ENCODE measurements around the gene SEC24B.

Gene SEC24B

DNA sequence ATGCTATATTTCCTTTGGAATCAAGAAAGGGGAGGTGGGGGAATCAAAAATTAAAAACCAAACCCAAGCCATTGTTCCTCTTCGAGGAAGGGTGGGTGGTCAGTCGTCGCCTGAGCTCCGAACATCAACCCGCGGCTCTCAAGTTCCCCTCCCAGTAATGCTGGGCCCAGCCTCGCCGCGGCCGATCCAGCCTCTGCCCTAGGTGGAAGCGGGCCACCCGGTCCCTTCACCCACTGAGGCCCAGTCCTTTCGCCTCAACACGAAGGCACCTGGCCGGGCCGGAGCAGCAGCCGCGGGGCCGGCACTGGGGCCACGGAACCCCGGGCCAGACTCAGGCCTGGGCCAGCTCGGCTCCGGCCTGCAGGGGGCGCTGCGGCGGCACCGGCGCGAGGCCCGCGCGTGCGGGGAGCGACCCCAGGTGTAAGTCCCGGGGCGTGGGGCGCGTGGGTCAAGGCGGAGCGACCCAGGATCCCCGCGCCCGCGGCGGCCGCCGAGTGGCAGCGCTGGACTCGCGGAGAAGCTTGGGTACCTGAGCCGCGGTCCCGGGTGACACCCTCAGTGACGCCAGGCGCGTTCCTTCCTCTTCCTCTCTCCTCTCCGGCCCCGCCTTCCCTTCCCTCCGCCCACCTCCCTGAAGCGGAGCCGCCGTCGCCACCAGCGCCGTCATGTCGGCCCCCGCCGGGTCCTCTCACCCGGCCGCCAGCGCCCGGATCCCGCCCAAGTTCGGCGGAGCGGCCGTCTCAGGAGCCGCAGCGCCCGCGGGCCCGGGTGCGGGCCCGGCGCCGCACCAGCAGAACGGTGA lies at the start of gene SEC24B:
SEC24B (plus strand) TSS at position 611 of the 802 bp plus-strand sequence; CDS start at position 666, 55 bp downstream.
- DNase-seq (peak; percentile 88), ATAC-seq (peak; percentile 91)
- no peaks in the 10 kb centered on the region for H3K9me3 Mint-ChIP-seq
- peak within 1 kb of the TSS; percentile 88 for H3K4me3 Mint-ChIP-seq
- H3K27ac Mint-ChIP-seq = peak within 1 kb of the TSS; percentile 92
- peaks cover 60% of the 10 kb centered on the region for H3K4me1 Mint-ChIP-seq
- no peaks in the 10 kb centered on the region for H3K27me3 Mint-ChIP-seq
- H3K36me3 Mint-ChIP-seq (ENCODE audit: low read depth) = peaks cover 9% of the 10 kb centered on the region

DNA sequence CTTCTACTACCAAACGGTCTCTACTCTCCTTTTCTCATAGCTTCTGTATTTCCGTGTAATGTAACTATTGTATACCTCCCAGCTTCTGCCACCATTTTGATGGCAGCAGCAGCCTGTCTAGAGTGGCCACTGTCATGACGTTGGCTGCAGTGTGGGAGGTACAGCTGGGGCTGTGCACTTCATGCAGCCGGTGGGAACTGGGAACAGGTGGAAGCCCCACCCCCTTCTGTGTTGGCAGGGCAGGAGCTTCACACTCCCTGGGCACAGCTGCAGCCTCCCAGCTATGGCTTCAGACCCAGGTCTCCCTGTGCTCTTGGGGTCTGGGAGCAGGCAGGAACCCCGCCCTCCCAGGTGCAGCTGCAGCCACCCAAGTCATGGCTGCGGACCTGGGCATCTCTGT lies 49.8 kb upstream of the SEC24B start:
- DNase-seq (no peak), ATAC-seq (no peak)
- no peaks in the 10 kb centered on the region for H3K4me1 Mint-ChIP-seq
- no peak overlapping the region for H3K4me3 Mint-ChIP-seq
- no peaks in the 10 kb centered on the region for H3K9me3 Mint-ChIP-seq
- H3K36me3 Mint-ChIP-seq (ENCODE audit: low read depth) = no peaks in the 10 kb centered on the region
- H3K27ac Mint-ChIP-seq = no peak overlapping the region
- H3K27me3 Mint-ChIP-seq = peaks cover 3% of the 10 kb centered on the region

- ATAC-seq = no peak
- DNase-seq = no peak
- H3K9me3 Mint-ChIP-seq = no peaks in the 10 kb centered on the region
- peaks cover 3% of the 10 kb centered on the region for H3K27me3 Mint-ChIP-seq
- H3K4me1 Mint-ChIP-seq = no peaks in the 10 kb centered on the region
- no peak overlapping the region for H3K27ac Mint-ChIP-seq
- no peak overlapping the region for H3K4me3 Mint-ChIP-seq
- no peaks in the 10 kb centered on the region for H3K36me3 Mint-ChIP-seq (ENCODE audit: low read depth)
Observed at GRCh38 chr4:109385260-109385659, 48.4 kb upstream of the SEC24B start.

DNA sequence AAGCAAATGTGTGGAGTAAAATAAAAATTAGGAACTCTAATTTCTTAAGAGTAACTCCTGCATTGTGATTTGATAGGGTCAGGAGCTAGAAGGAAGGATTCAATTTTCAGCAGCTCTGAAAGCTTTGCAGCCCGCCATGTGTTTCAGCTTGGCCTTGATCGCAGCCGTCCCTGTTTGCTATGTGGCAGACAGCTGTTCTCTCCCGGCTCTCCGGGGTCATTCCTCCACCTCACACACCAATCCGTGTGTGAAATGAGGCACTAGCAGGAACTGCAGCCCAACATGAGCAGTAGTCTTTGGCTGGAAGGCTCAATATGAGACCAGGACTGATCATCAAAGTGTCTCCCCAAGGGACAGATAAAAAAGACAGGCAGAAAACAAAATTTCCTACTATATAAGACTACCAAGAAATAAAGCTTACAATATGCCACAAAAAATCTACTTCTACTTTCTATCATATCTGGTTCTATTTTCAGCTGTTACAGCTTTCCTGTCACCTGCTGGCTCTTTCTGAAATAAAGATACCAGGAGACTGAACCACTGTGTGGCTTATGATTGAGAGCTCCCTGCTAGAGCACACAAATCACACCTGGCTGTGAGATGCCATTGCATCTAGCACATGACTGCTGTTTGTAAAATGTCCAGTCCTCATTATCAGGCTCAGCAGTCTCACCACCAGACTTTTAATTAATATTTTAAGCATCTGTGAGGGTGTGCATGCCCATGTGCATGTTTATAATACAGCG lies 44.1 kb upstream of the SEC24B start:
- H3K27me3 Mint-ChIP-seq = peaks cover 2% of the 10 kb centered on the region
- DNase-seq (no peak), ATAC-seq (no peak)
- no peaks in the 10 kb centered on the region for H3K36me3 Mint-ChIP-seq (ENCODE audit: low read depth)
- no peaks in the 10 kb centered on the region for H3K4me1 Mint-ChIP-seq
- H3K4me3 Mint-ChIP-seq = no peak overlapping the region
- no peak overlapping the region for H3K27ac Mint-ChIP-seq
- H3K9me3 Mint-ChIP-seq = no peaks in the 10 kb centered on the region

- no peaks in the 10 kb centered on the region for H3K4me1 Mint-ChIP-seq
- no peak overlapping the region for H3K27ac Mint-ChIP-seq
- no peak for DNase-seq
- no peak for ATAC-seq
- no peak overlapping the region for H3K4me3 Mint-ChIP-seq
- H3K27me3 Mint-ChIP-seq = peaks cover 2% of the 10 kb centered on the region
- H3K36me3 Mint-ChIP-seq (ENCODE audit: low read depth) = no peaks in the 10 kb centered on the region
- H3K9me3 Mint-ChIP-seq = no peaks in the 10 kb centered on the region
Observed at GRCh38 chr4:109390115-109390768, 43.4 kb upstream of the SEC24B start.

GRCh38 chr4:109395694-109396093 lies 37.9 kb upstream of the SEC24B start:
- DNase-seq = no peak
- Mint-ChIP-seq H3K9me3 (no peaks in the 10 kb centered on the region), H3K4me3 (no peak overlapping the region), H3K4me1 (no peaks in the 10 kb centered on the region), H3K27ac (no peak overlapping the region), H3K27me3 (no peaks in the 10 kb centered on the region), H3K36me3 (ENCODE audit: low read depth) (no peaks in the 10 kb centered on the region)
- no peak for ATAC-seq

- ATAC-seq (no peak), DNase-seq (no peak)
- Mint-ChIP-seq H3K27ac (no peak overlapping the region), H3K27me3 (peaks cover 2% of the 10 kb centered on the region), H3K9me3 (no peaks in the 10 kb centered on the region), H3K4me1 (no peaks in the 10 kb centered on the region), H3K36me3 (ENCODE audit: low read depth) (no peaks in the 10 kb centered on the region), H3K4me3 (no peak overlapping the region)
Observed at GRCh38 chr4:109398928-109399327, 34.7 kb upstream of the SEC24B start.

- Mint-ChIP-seq H3K9me3 (no peaks in the 10 kb centered on the region), H3K27ac (no peak overlapping the region), H3K4me3 (no peak overlapping the region), H3K36me3 (ENCODE audit: low read depth) (no peaks in the 10 kb centered on the region), H3K27me3 (peaks cover 2% of the 10 kb centered on the region), H3K4me1 (no peaks in the 10 kb centered on the region)
- peak; percentile 59 for ATAC-seq
- DNase-seq = peak; percentile 24
Observed at GRCh38 chr4:109406337-109406931, 27.2 kb upstream of the SEC24B start.

DNA sequence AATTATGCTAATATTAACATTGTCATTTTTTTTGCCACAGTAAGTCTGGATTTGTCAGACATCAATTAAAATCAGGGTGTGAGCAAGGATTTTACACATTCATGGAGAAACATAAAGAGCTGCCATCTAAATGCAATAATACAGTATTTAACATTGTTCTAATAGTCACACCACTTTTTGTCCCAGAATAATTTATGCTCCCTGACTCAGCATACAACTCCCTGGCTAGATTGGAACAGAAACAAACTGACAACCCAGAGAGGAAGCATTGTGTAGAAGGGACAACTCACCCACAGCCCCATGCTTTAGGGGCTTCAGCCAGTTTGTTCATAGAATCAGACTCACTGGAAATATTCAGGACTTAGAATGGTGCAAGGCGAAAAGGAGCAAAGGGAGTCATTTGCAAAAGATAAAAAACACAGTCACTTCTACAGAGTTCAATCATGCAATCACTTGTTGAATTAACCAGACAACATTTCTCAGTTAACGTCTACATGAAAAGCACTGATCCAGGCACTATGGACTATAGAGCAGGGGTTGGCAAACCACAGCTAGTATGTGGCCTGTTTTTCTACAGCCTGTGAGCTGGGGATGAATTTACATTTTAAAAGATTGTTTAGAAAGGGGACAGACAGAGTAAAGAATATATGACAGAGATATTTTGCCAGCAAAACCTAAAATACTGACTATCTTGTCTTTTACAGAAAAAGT lies 26.4 kb upstream of the SEC24B start:
- peaks cover 5% of the 10 kb centered on the region for H3K4me1 Mint-ChIP-seq
- H3K4me3 Mint-ChIP-seq = no peak overlapping the region
- no peak overlapping the region for H3K27ac Mint-ChIP-seq
- DNase-seq (no peak), ATAC-seq (no peak)
- peaks cover 2% of the 10 kb centered on the region for H3K27me3 Mint-ChIP-seq
- H3K9me3 Mint-ChIP-seq = no peaks in the 10 kb centered on the region
- H3K36me3 Mint-ChIP-seq (ENCODE audit: low read depth) = no peaks in the 10 kb centered on the region

- ATAC-seq (no peak), DNase-seq (no peak)
- no peak overlapping the region for H3K27ac Mint-ChIP-seq
- peaks cover 1% of the 10 kb centered on the region for H3K27me3 Mint-ChIP-seq
- peaks cover 10% of the 10 kb centered on the region for H3K4me1 Mint-ChIP-seq
- H3K36me3 Mint-ChIP-seq (ENCODE audit: low read depth) = no peaks in the 10 kb centered on the region
- no peak overlapping the region for H3K4me3 Mint-ChIP-seq
- H3K9me3 Mint-ChIP-seq = no peaks in the 10 kb centered on the region
Observed at GRCh38 chr4:109408711-109409110, 24.9 kb upstream of the SEC24B start.

DNA sequence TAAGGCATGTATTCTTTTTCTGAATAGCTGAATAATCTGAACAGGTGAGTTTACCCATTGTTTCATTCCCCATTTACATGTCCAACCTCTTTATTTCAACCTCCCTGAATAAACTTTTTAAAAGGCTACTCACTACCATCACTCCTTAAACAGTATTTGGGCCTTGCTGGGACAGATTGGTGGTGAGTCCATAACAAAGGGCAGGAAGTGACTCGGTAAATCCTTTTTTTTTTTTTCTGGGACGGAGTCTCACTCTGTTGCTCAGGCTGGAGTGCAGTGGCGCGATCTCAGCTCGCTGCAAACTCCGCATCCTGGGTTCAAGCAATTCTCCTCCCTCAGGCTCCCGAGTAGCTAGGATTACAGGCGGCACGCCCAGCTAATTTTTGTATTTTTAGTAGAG lies 23.4 kb upstream of the SEC24B start:
- H3K36me3 Mint-ChIP-seq (ENCODE audit: low read depth) = no peaks in the 10 kb centered on the region
- no peak for ATAC-seq
- no peak overlapping the region for H3K27ac Mint-ChIP-seq
- no peaks in the 10 kb centered on the region for H3K27me3 Mint-ChIP-seq
- H3K9me3 Mint-ChIP-seq = no peaks in the 10 kb centered on the region
- H3K4me1 Mint-ChIP-seq = peaks cover 10% of the 10 kb centered on the region
- no peak overlapping the region for H3K4me3 Mint-ChIP-seq
- DNase-seq = no peak

GRCh38 chr4:109410776-109411175 lies 22.8 kb upstream of the SEC24B start:
- H3K4me1 Mint-ChIP-seq = peaks cover 10% of the 10 kb centered on the region

DNA sequence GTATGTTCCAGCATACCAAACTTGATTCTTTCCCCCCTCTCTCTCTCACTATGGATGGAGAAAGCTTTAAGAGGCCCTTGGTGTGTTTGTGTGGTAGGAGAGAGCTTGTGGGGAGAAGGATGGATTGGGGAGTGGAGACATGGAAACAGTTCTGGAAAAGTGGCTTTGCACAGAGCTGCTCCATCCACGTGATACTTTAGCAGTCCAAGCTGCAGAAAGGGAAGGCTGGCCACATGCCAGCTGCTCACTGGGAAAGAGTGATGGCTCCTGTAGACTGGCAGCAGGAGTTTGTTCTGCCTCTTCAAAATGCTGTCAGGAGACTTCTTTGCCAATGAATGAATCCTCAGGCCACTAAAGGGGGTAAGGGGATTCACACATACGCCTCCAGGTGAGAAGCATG lies 21.7 kb upstream of the SEC24B start:
- no peaks in the 10 kb centered on the region for H3K36me3 Mint-ChIP-seq (ENCODE audit: low read depth)
- H3K27ac Mint-ChIP-seq = no peak overlapping the region
- H3K27me3 Mint-ChIP-seq = no peaks in the 10 kb centered on the region
- H3K4me3 Mint-ChIP-seq = no peak overlapping the region
- DNase-seq (no peak), ATAC-seq (no peak)
- H3K4me1 Mint-ChIP-seq = peaks cover 10% of the 10 kb centered on the region
- H3K9me3 Mint-ChIP-seq = no peaks in the 10 kb centered on the region

More at GRCh38 chr4:109410776-109411175, 22.8 kb upstream of the SEC24B start:
- DNase-seq (no peak), ATAC-seq (no peak)
- no peak overlapping the region for H3K4me3 Mint-ChIP-seq
- H3K9me3 Mint-ChIP-seq = no peaks in the 10 kb centered on the region
- no peaks in the 10 kb centered on the region for H3K27me3 Mint-ChIP-seq
- H3K27ac Mint-ChIP-seq = no peak overlapping the region
- no peaks in the 10 kb centered on the region for H3K36me3 Mint-ChIP-seq (ENCODE audit: low read depth)

DNA sequence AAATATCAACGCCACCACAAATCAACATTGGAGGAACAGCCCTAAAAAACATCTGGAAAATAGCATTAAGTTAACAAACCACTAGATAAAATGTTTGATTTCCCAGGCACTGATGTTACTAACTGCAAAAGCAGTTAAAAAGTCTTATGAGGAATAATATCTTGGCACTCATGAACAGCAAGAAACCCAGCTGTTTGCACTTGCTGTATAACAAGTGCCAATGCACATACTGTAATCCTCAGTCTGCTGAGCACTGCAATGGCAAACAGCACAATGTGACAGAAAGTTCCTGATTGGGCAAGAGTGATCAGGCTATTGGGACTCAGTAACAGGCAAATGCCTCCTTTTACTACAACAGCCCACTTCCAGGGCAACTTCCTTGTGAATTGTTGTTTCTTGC lies 20.8 kb upstream of the SEC24B start:
- Mint-ChIP-seq H3K4me3 (no peak overlapping the region), H3K27me3 (no peaks in the 10 kb centered on the region), H3K4me1 (peaks cover 10% of the 10 kb centered on the region), H3K36me3 (ENCODE audit: low read depth) (no peaks in the 10 kb centered on the region), H3K9me3 (no peaks in the 10 kb centered on the region), H3K27ac (no peak overlapping the region)
- ATAC-seq (no peak), DNase-seq (no peak)

All from activated naive CD8-positive, alpha-beta T cell treated with anti-CD3 and anti-CD28 coated beads, Interleukin-2, amount 50 U/mL, for 24 hours (primary cell).